ENCODE measurements around the gene TRPC1. TPM values are rescaled to one million over a fixed set of nuclear protein-coding genes. Genes with fewer than 3 reads are reported as not detected.

Gene TRPC1
- total RNA-seq, 1 donor from 2014 or later: 1.7 TPM

Other genes starting within 250 kb of the TRPC1 start
- gene ATR, start 145.3 kb upstream of the TRPC1 start, total RNA-seq: 34.2 and 35.0 TPM in 2 replicates
- 4.6 TPM in 2 replicates for gene PLS1, start 127.6 kb upstream of the TRPC1 start, total RNA-seq
- gene PCOLCE2, start 165.0 kb downstream of the TRPC1 start, total RNA-seq: 0.28 and 0.33 TPM in 2 replicates
- not detected in 2 replicates for gene PAQR9, start 239.6 kb downstream of the TRPC1 start, total RNA-seq

All from activated CD4-positive, alpha-beta T cell treated with anti-CD3 and anti-CD28 coated beads, Interleukin-2, amount 10 ng/mL, durations not matched to agents 24 days and 14 days (primary cell).